Measurements from ENCODE around the gene ROPN1B.

The ROPN1B gene

DNA sequence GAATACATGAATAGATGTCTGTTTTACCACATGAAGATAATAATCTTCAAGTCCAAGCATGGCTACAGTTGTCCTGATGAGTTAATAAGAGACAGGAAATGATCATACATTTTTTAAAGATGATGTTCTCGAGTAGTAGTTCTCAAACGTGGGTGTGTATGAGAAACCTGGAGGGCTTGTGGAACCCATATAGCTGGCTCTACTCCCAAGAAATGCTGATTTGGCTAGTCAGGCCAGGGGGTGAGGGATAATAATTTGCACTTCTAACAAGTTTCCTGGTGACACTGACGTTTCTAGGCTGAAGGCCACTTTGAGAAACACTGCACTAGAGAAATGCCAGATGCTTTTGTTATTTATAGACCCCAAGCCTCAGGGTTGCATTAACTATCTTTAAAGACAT lies 37.0 kb downstream of the ROPN1B start:
- no peak for DNase-seq

DNA sequence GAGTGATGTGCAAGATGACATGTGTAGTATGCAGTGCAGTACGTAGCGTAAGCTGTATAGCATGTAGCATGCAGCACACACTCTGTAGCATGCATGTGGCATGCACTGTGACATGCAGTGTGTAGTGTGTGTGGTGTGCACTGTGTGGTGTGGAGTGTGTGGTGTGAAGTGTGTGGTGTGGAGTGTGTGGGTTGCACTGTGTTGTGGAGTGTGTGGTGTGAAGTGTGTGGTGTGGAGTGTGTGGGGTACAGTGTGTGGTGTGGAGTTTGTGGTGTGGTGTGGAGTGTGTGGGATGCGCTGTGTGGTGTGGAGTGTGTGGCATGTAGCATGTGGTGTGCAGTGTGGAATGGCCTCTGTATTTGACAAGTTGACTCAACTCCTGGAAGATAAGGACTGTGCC lies 39.2 kb downstream of the ROPN1B start:
- no peak for DNase-seq

DNA sequence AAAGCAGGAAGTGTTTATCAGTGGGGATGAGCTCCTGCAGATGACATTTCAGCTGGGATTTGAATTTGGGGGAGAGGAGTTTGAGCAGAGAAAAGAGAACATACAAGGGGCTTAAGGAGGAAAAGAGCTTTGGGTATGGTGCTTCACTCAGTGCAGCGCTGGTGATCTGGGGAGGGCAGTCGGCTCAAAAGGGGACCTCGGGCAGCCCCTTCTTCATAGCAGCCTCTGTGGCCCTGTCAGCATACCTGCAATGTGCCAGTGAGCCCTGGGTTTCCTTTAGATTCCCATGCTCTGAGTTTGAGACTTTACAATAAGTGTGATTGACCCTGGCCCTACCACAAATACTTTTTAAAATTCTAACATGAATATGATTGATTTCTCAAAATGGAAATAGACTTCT lies 40.2 kb downstream of the ROPN1B start:
- DNase-seq: no peak

- DNase-seq: no peak
These were observed 44.8 kb downstream of the ROPN1B start for GRCh38 chr3:126013751-126014156.

DNA sequence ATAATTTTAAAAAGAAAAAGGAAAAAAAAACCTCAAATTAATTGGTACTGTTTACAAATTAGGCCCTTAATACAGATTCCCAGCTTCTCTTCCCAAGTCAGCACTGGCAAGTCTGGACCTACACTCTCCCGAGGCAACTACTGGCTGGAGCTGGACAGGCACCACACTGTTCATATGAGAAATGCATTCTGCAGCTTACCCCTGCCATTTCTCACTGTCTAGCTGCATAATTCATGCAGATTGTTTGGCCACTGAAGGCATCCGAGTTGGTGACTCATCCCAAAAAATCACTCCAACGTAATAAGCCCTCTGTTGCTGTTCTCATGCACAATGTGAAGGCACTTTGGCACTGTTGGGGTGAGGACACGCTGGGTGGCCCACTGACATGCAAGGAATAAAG lies 45.3 kb downstream of the ROPN1B start:
- DNase-seq: no peak

- no peak for DNase-seq
These were observed 46.1 kb downstream of the ROPN1B start for GRCh38 chr3:126015075-126015474.

DNA sequence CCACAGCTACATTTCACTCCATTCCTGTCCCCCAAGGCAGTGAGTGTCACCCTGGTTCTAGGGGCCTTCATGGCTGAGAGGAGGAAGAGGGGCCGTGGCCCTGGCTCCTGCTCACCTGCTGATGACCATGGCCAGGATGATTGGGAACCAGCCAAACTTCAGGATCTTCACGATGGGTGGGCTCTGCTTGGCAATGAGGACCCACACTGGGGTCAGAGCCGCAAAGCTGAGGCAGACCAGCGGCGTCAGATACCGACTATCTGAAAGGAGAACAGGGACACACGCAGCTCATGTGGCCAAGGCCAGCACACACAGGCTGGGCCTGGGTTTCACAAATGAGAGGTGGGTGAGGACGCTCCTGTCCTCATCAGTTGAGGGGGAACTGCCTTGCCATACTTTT lies 47.6 kb downstream of the ROPN1B start:
- no peak for DNase-seq

DNA sequence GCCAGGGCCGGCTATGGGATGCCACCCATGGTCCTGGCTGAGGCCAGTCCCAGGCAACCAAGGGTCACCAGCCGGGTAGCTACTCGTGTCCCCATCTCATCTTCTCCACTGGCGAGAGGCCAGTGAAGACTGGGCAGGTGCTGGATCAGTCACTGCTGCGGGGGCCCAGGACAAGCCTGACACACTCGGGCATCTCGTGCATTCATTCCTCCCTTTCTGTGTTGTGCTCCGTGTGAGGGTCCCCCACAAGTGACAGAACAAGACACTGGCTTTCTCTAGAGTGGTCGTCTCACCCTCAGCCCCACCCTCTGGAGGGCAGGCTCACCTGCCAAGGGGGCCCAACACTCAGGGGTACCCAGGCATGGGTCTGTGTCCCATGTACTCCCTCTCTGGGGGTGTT lies 48.4 kb downstream of the ROPN1B start:
- peak; percentile 20 for DNase-seq

DNA sequence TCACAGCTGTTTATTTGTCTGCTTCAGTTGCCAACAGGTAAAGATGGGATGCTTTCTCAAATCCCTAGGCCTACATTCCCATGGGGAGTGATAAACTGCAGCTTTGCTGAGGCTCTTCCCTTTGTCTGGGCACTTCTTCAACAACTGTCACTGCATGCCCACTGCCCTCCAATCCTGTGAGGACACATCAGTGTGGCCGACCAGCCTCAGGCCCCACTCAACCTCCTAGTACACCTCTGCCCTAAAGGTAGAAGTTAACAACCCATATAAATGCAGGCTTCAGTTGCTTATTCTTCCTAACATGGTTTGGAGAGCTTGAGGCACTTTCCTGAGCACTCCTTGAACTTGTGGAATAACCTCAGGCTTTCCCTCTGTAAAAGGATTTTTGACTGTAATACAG lies 49.6 kb downstream of the ROPN1B start:
- DNase-seq: no peak

- DNase-seq: no peak
These were observed 50.0 kb downstream of the ROPN1B start for GRCh38 chr3:126018995-126019394.

DNA sequence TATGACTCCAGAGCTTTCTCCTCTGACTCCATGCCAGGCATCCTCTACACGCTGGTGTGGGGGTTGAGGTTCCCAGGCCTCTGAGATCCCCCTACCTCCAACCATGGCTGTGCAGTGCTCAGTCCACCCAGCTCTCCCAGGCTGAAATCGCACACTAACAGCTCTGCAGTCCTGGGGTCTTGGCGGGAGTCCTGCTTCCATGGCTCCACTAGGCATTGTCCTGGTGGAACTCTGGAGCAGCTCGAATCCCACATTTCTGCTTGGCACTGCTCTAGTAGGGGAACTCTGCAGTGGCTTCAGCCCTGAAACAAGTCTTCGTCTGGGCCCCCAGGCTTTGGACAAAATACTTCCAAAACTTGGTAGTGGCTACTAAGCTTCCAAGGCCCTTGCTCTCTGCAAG lies 50.7 kb downstream of the ROPN1B start:
- DNase-seq: peak; percentile 25

GRCh38 chr3:126021224-126021623 lies 52.2 kb downstream of the ROPN1B start:
- no peak for DNase-seq

GRCh38 chr3:126021702-126022101 lies 52.7 kb downstream of the ROPN1B start:
- no peak for DNase-seq

- no peak for DNase-seq
These were observed 53.9 kb downstream of the ROPN1B start for GRCh38 chr3:126022741-126023359.

- no peak for DNase-seq
These were observed 54.4 kb downstream of the ROPN1B start for GRCh38 chr3:126023390-126023789.

DNA sequence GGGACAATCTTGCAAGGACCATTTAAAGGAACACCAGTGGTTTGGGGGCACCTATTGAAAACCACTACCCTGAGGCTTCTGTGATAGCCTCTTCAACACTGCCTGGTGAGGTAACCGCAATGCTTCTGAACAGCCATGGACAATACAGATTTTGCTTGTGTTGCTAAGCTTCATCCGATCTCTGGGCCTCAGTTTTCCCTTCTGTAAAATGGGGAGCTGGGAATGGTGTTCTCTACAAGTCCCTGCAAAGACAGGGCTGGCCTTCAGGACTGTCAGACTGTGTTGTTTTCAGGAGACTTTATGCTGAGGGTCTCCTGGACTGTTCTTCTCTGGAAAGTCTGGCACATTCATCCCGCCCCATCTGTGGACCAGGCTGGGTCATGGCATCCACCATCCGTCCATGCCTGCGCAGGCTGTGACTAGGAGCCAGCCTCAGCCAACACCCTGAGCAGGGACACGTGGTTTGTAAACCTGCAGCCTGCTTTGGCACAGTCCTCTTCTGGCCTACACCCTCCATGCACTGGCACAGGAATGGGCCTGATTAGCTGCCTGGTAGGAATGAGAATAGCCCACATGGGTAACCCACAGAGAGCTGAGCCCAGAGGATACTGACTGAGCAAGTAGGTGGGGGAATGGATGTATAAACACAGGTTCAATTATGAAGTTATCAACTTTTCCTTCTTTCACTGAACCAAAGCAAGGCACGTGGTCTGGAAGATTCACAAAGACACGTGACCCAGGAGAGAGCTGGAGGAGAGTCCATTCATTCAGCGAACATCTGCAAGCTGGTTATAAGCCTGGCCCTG lies 55.3 kb downstream of the ROPN1B start:
- DNase-seq: peak; percentile 1

- DNase-seq: no peak
These were observed 56.2 kb downstream of the ROPN1B start for GRCh38 chr3:126025116-126025729.

GRCh38 chr3:126025862-126026261 lies 56.9 kb downstream of the ROPN1B start:
- DNase-seq: peak; percentile 2

- no peak for DNase-seq
These were observed 57.3 kb downstream of the ROPN1B start for GRCh38 chr3:126026277-126026751.

DNA sequence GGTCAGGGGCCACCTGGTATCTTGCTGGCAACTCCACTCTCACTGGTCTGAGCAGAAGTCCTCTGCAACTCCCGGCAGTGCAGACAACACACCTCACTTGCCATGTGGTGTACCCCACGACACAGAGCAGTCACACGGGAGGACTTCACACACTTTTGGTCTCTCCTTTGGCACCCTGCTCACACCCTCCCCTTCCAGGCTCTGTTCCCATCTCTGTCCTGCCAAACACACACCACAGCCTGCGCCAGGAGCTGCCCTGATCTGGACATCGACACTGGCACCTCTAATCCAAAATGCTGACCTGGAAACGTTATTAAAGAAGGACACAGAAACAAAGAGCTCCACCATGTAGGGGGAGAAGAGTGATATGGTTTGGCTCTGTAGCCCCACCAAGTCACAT lies 57.8 kb downstream of the ROPN1B start:
- DNase-seq: no peak

- DNase-seq: no peak
These were observed 59.1 kb downstream of the ROPN1B start for GRCh38 chr3:126028096-126028495.

- no peak for DNase-seq
These were observed 60.3 kb downstream of the ROPN1B start for GRCh38 chr3:126029241-126029640.

DNA sequence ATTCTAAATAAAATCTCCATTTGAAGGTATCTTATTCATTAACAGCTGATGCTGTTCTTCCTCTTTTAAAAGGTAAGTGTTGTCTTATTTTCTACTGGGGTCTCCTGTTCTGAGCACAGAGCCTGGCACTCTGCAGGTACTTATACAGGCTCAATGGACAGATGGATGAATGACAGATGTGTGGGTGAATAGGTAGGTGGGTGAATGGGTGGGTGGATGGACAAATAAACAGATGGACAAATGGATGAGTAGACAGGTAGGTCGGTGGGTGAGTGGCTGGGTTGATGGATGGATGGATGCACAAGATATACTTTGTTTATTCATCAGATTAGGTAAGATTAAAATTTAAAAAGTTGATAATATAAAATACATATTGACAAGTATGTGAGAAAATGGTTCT lies 61.5 kb downstream of the ROPN1B start:
- no peak for DNase-seq

DNA sequence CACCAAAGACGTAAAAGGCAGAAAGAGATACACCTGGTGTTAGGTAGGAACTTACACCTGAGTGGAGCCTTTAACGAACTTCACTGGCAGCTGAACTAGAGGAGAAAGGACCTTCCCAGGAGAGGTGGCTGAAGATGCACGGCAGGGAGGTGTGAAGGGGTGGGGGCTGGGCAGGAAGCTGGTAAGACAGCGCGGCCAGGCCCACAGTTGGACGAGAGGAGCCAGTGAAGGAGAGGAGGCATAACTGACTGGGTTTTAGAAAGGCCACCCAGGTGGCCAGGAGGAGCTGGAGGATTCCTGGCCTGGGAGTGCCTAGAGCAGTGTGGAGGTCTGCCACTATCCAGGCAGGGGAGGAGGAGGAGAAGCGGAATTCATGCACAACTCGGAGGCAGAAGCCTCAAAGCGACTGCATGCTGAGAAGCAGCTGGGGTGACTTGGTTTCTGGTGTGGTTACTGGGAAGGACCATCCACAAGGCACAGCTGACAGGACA lies 63.0 kb downstream of the ROPN1B start:
- DNase-seq: no peak
